GM04504 (cell line): Measurements from ENCODE around the gene KRT79.
"Not testable (repeated sequence)": the region's sequence is repeated elsewhere in the genome, so short reads cannot be mapped to it uniquely, and the experiment has no call there.

ENCODE experiments used
- DNase-seq: peaks from one replicate; pipeline ENCODE4 v3.0.0-alpha.2; 2012; ENCODE audit warnings: low read depth

The KRT79 gene

GRCh38 chr12:52805000-52805399 lies 29.1 kb downstream of the KRT79 start:
- no peak for DNase-seq

- DNase-seq: no peak
Measured at GRCh38 chr12:52802442-52802841, 31.7 kb downstream of the KRT79 start.

- DNase-seq: no peak
Measured at GRCh38 chr12:52801773-52802172, 32.3 kb downstream of the KRT79 start.

GRCh38 chr12:52800259-52800917 lies 33.7 kb downstream of the KRT79 start:
- no peak for DNase-seq

- DNase-seq: no peak
Measured at GRCh38 chr12:52799505-52800211, 34.5 kb downstream of the KRT79 start.

GRCh38 chr12:52798671-52799504 lies 35.2 kb downstream of the KRT79 start:
- DNase-seq: no peak

GRCh38 chr12:52798003-52798670 lies 36.0 kb downstream of the KRT79 start:
- DNase-seq: peak; percentile 37

GRCh38 chr12:52797529-52797894 lies 36.6 kb downstream of the KRT79 start:
- no peak for DNase-seq

- DNase-seq: no peak
Measured at GRCh38 chr12:52796839-52797528, 37.1 kb downstream of the KRT79 start.

GRCh38 chr12:52796429-52796794 lies 37.7 kb downstream of the KRT79 start:
- DNase-seq: no peak

GRCh38 chr12:52795694-52796428 lies 38.2 kb downstream of the KRT79 start, which contains the start of gene KRT3:
KRT3 (minus strand) TSS chr12:52796117; CDS start chr12:52796042, 75 bp downstream.
- no peak for DNase-seq

- not testable (repeated sequence) for DNase-seq
Measured at GRCh38 chr12:52795332-52795674, 38.8 kb downstream of the KRT79 start.

- DNase-seq: no peak
Measured at GRCh38 chr12:52794479-52795331, 39.4 kb downstream of the KRT79 start.

- DNase-seq: no peak
Measured at GRCh38 chr12:52792185-52793029, 41.7 kb downstream of the KRT79 start.

- no peak for DNase-seq
Measured at GRCh38 chr12:52791271-52792184, 42.6 kb downstream of the KRT79 start.

GRCh38 chr12:52790427-52791270 lies 43.5 kb downstream of the KRT79 start:
- no peak for DNase-seq
